Activated CD8-positive, alpha-beta memory T cell treated with anti-CD3 and anti-CD28 coated beads, Interleukin-2, amount 50 U/mL, for 1 hour (primary cell): Measurements from ENCODE around the gene NHLH2.

Experiments used
- DNase-seq: peaks from one replicate; pipeline ENCODE4 v3.0.0-alpha.2; 2020; ENCODE audit errors: extremely low read depth

Gene NHLH2

GRCh38 chr1:115802416-115802815 lies 38.5 kb downstream of the NHLH2 start:
- DNase-seq = no peak

GRCh38 chr1:115797486-115797885 lies 43.4 kb downstream of the NHLH2 start:
- no peak for DNase-seq

GRCh38 chr1:115796897-115797296 lies 44.0 kb downstream of the NHLH2 start:
- no peak for DNase-seq

GRCh38 chr1:115796036-115796435 lies 44.9 kb downstream of the NHLH2 start:
- no peak for DNase-seq

GRCh38 chr1:115794976-115795639 lies 45.8 kb downstream of the NHLH2 start:
- DNase-seq = no peak

GRCh38 chr1:115793162-115793561 lies 47.8 kb downstream of the NHLH2 start:
- DNase-seq = no peak

- DNase-seq = no peak
Measured at GRCh38 chr1:115791816-115792215, 49.1 kb downstream of the NHLH2 start.

- no peak for DNase-seq
Measured at GRCh38 chr1:115790846-115791245, 50.1 kb downstream of the NHLH2 start.

GRCh38 chr1:115790356-115790755 lies 50.6 kb downstream of the NHLH2 start:
- DNase-seq = no peak
